ENCODE results near the gene FCHO1. TPM values are rescaled to one million over a fixed set of nuclear protein-coding genes. Genes with fewer than 3 reads are reported as not detected.

Gene FCHO1
- total and polyA plus RNA-seq, 10 of the 15 experiments (the other 5 are each of a cell fraction or from before 2014, with no cell fraction given): 0.14 to 45.8 (median 15.8) TPM

DNA sequence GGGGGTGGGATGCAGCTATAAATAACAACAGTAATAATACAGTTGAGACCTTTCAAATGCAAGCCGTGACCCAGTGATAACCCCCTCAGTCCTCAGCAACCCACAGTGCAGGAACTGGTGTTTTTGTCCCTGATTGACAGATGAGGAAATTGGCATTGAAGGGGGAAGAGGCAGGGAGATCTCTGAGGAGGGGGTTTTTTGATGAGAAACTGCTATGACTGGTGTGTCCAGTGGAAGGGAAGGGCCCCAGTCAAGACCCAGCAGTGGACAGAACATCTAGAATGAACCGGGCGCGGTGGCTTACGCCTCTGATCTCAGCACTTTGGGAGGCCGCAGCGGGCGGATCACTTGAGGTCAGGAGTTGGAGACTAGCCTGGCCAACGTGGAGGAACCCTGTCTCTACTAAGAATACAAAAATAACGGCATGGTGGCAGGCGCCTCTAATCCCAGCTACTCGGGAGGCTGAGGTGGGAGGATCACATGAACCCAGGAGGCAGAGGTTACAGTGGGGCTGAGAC lies 30.1 kb upstream of the FCHO1 start:
- no peak for TF ChIP-seq IKZF2 (IDR thresholded peaks at IDR 0.05)
- TF ChIP-seq HDAC2 (IDR thresholded peaks at IDR 0.05): no peak
- no peak for TF ChIP-seq TAF1 (IDR thresholded peaks at IDR 0.05; ENCODE audit: borderline replicate concordance, low read depth, low read length)
- no peak for TF ChIP-seq STAT3 (IDR thresholded peaks at IDR 0.05; ENCODE audit: low read depth, low read length)
- no peak for TF ChIP-seq WRNIP1 (IDR thresholded peaks at IDR 0.05; ENCODE audit: borderline replicate concordance, low read depth, low read length)
- no peak for TF ChIP-seq MTA3 (IDR thresholded peaks at IDR 0.05; ENCODE audit: borderline replicate concordance, low read length)
- TF ChIP-seq, protein P1, sequence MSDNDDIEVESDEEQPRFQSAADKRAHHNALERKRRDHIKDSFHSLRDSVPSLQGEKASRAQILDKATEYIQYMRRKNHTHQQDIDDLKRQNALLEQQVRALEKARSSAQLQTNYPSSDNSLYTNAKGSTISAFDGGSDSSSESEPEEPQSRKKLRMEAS (IDR thresholded peaks at IDR 0.05; ENCODE audit: low read depth, low read length): no peak
- TF ChIP-seq KAT2A (conservative IDR thresholded peaks at IDR 0.05; ENCODE audit: control insufficient read depth, low read depth, low read length): no peak
- no peak for TF ChIP-seq SMAD1 (IDR thresholded peaks at IDR 0.05; ENCODE audit: low read depth, partially characterized antibody)
- TF ChIP-seq, protein P2, sequence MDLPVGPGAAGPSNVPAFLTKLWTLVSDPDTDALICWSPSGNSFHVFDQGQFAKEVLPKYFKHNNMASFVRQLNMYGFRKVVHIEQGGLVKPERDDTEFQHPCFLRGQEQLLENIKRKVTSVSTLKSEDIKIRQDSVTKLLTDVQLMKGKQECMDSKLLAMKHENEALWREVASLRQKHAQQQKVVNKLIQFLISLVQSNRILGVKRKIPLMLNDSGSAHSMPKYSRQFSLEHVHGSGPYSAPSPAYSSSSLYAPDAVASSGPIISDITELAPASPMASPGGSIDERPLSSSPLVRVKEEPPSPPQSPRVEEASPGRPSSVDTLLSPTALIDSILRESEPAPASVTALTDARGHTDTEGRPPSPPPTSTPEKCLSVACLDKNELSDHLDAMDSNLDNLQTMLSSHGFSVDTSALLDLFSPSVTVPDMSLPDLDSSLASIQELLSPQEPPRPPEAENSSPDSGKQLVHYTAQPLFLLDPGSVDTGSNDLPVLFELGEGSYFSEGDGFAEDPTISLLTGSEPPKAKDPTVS (IDR thresholded peaks at IDR 0.05; ENCODE audit: low read depth, low read length): no peak
- no peak for TF ChIP-seq SMC3 (IDR thresholded peaks at IDR 0.05; ENCODE audit: borderline replicate concordance, low read length)
- no peak for TF ChIP-seq YY1 (IDR thresholded peaks at IDR 0.05; ENCODE audit: low read depth, low read length)
- no peak for TF ChIP-seq POLR2A (IDR thresholded peaks at IDR 0.05; ENCODE audit: low read depth, low read length)
- TF ChIP-seq, protein P3, sequence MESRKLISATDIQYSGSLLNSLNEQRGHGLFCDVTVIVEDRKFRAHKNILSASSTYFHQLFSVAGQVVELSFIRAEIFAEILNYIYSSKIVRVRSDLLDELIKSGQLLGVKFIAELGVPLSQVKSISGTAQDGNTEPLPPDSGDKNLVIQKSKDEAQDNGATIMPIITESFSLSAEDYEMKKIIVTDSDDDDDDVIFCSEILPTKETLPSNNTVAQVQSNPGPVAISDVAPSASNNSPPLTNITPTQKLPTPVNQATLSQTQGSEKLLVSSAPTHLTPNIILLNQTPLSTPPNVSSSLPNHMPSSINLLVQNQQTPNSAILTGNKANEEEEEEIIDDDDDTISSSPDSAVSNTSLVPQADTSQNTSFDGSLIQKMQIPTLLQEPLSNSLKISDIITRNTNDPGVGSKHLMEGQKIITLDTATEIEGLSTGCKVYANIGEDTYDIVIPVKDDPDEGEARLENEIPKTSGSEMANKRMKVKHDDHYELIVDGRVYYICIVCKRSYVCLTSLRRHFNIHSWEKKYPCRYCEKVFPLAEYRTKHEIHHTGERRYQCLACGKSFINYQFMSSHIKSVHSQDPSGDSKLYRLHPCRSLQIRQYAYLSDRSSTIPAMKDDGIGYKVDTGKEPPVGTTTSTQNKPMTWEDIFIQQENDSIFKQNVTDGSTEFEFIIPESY (IDR thresholded peaks at IDR 0.05): no peak
- TF ChIP-seq, protein P4, sequence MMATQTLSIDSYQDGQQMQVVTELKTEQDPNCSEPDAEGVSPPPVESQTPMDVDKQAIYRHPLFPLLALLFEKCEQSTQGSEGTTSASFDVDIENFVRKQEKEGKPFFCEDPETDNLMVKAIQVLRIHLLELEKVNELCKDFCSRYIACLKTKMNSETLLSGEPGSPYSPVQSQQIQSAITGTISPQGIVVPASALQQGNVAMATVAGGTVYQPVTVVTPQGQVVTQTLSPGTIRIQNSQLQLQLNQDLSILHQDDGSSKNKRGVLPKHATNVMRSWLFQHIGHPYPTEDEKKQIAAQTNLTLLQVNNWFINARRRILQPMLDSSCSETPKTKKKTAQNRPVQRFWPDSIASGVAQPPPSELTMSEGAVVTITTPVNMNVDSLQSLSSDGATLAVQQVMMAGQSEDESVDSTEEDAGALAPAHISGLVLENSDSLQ (IDR thresholded peaks at IDR 0.05): no peak
- no peak for TF ChIP-seq CBX5 (IDR thresholded peaks at IDR 0.05; ENCODE audit: low read depth)
- no peak for TF ChIP-seq TARDBP (IDR thresholded peaks at IDR 0.05; ENCODE audit: borderline replicate concordance)
- H3K4me3 ChIP-seq: peak overlapping the region; percentile 99
- peaks cover 27% of the 10 kb centered on the region for H3K4me1 ChIP-seq (ENCODE audit: control insufficient read depth, insufficient read depth, low read length)
- TSS peak; percentile 55 for BruUV-seq (replicated peaks)
- ChIA-PET SMC1A (ENCODE audit: uncharacterized antibody, unreplicated experiment) (interaction anchor here (1.2 to 7.6 kb wide), 4 partner anchors 11 to 33 kb away, joined by 4 to 91 read pairs (median 11); partner anchors contain the start of gene FCHO1), RAD21 (ENCODE audit: unreplicated experiment) (interaction anchor here (0.9 to 1.9 kb wide), 3 partner anchors 33 to 55 kb away, joined by 3 to 7 read pairs (median 4); no protein-coding TSS in a partner anchor), CTCF (interaction anchor here (0.6 to 4.0 kb wide), 5 partner anchors 10 to 70 kb away, joined by 3 to 23 read pairs (median 6); no protein-coding TSS in a partner anchor), POLR2A (interaction anchor here (0.6 to 3.7 kb wide), 3 partner anchors 30 to 310 kb away, joined by 3 to 21 read pairs (median 9); partner anchors contain the start of gene FCHO1)
- H3K9ac ChIP-seq (ENCODE audit: control insufficient read depth, insufficient read depth, low read length): peak overlapping the region; percentile 77
- H3K9me3 ChIP-seq (replicated peaks; ENCODE audit: control insufficient read depth, insufficient read depth, low read length): no peaks in the 10 kb centered on the region
- peak overlapping the region; percentile 87 for H3K4me2 ChIP-seq (ENCODE audit: control insufficient read depth, insufficient read depth)
- H2AFZ ChIP-seq (ENCODE audit: control insufficient read depth, low read depth, low read length): no peak overlapping the region
- DNase-seq (ENCODE audit: low read depth, low spot score): no peak
- in situ Hi-C loops (cut with MboI) (no loop called here), intact Hi-C loops (cut with micrococcal nuclease; ENCODE audit: unreplicated experiment) (no loop called here)
- H3K79me2 ChIP-seq (ENCODE audit: control insufficient read depth, insufficient read depth, low read length): peaks cover 23% of the 10 kb centered on the region
- H4K20me1 ChIP-seq (ENCODE audit: control insufficient read depth, insufficient read depth): 0 out of 2 replicates have a peak, but pooled peaks cover 2% of the 10 kb centered on the region
- H3K36me3 ChIP-seq (ENCODE audit: control insufficient read depth in 2 of 2, insufficient read depth in 2 of 2, low read length in 1 of 2): peaks cover 9 to 18% of the 10 kb centered on the region in 2 experiments; a peak in 3 of 4 replicates
- H3K27ac ChIP-seq (ENCODE audit: control insufficient read depth, insufficient read depth): no peak overlapping the region
- no peak for ATAC-seq
- FAIRE-seq: no peak
- no peaks in the 10 kb centered on the region for H3K27me3 ChIP-seq (replicated peaks in 1 of 2; ENCODE audit: control insufficient read depth in 2 of 2, insufficient read depth in 2 of 2, low read length in 1 of 2)
- 89% methylated on average over 12 of the region's 12 CpGs for WGBS (ENCODE audit: insufficient coverage, insufficient replicate concordance, low lambda C conversion rate, missing lambda C conversion rate)

Measured in GM12878 (cell line).